RCC 7860 (cell line): ENCODE measurements around the gene TIAM2.

Experiments used
- DNase-seq: peaks from one replicate; pipeline ENCODE4 v3.0.0-alpha.2; 2015; ENCODE audit warnings: low spot score
- FAIRE-seq: peaks from 2 replicates; lab custom pipeline; 2012; peaks lifted over from hg19 to GRCh38; lab: Jason Lieb, UNC

The TIAM2 gene

GRCh38 chr6:155122199-155122950, 127.3 kb downstream of the TIAM2 start:
- FAIRE-seq (no peak), DNase-seq (no peak)

GRCh38 chr6:155123520-155123919, 128.4 kb downstream of the TIAM2 start:
- FAIRE-seq (no peak), DNase-seq (no peak)

GRCh38 chr6:155125906-155126305, 130.8 kb downstream of the TIAM2 start:
- FAIRE-seq (no peak), DNase-seq (no peak)

- peak; percentile 99 for DNase-seq
- FAIRE-seq: peak; percentile 96
Measured at GRCh38 chr6:155126727-155127439, 131.8 kb downstream of the TIAM2 start.

- FAIRE-seq: no peak
- no peak for DNase-seq
Measured at GRCh38 chr6:155128977-155129376, 133.9 kb downstream of the TIAM2 start.

GRCh38 chr6:155129744-155130143, 134.6 kb downstream of the TIAM2 start:
- DNase-seq (no peak), FAIRE-seq (no peak)

GRCh38 chr6:155130161-155130853, 135.2 kb downstream of the TIAM2 start:
- FAIRE-seq: peak; percentile 38
- peak; percentile 44 for DNase-seq

GRCh38 chr6:155132617-155133016, 137.5 kb downstream of the TIAM2 start:
- FAIRE-seq (no peak), DNase-seq (no peak)

- FAIRE-seq (no peak), DNase-seq (no peak)
Measured at GRCh38 chr6:155141002-155141401, 145.9 kb downstream of the TIAM2 start.

GRCh38 chr6:155141512-155141911, 146.4 kb downstream of the TIAM2 start:
- no peak for DNase-seq
- no peak for FAIRE-seq

- FAIRE-seq (no peak), DNase-seq (no peak)
Measured at GRCh38 chr6:155142168-155143028, 147.3 kb downstream of the TIAM2 start.

GRCh38 chr6:155143029-155143577, 148.0 kb downstream of the TIAM2 start:
- DNase-seq (no peak), FAIRE-seq (no peak)

GRCh38 chr6:155143578-155144106, 148.5 kb downstream of the TIAM2 start:
- DNase-seq (no peak), FAIRE-seq (no peak)

GRCh38 chr6:155146205-155146604, 151.1 kb downstream of the TIAM2 start:
- DNase-seq: no peak
- FAIRE-seq: no peak

- FAIRE-seq: no peak
Measured at GRCh38 chr6:155147958-155148663, 153.0 kb downstream of the TIAM2 start.

GRCh38 chr6:155150967-155151671, 156.0 kb downstream of the TIAM2 start:
- no peak for DNase-seq

More at GRCh38 chr6:155147958-155148663, 153.0 kb downstream of the TIAM2 start:
- DNase-seq: no peak

GRCh38 chr6:155152211-155153076, 157.3 kb downstream of the TIAM2 start:
- no peak for FAIRE-seq
- DNase-seq: no peak

More at GRCh38 chr6:155150967-155151671, 156.0 kb downstream of the TIAM2 start:
- FAIRE-seq: no peak
